Daoy (cell line): Measurements from ENCODE around the gene PPM1M. TPM values are rescaled to one million over a fixed set of nuclear protein-coding genes. Genes with fewer than 3 reads are reported as not detected.

Experiments used
- DNase-seq: peaks from one replicate; pipeline ENCODE4 v3.0.0-alpha.2; 2015; ENCODE audit warnings: low read depth
- total RNA-seq: library from RNA; depleted of rRNA; stranded (reverse); fragments of >200 nt; shearing (Covaris generic); gene quantifications from 2 replicates; pipeline ENCODE4 v1.2.3, GENCODE V29; 2014; rRNA removed

PPM1M gene, protein sequence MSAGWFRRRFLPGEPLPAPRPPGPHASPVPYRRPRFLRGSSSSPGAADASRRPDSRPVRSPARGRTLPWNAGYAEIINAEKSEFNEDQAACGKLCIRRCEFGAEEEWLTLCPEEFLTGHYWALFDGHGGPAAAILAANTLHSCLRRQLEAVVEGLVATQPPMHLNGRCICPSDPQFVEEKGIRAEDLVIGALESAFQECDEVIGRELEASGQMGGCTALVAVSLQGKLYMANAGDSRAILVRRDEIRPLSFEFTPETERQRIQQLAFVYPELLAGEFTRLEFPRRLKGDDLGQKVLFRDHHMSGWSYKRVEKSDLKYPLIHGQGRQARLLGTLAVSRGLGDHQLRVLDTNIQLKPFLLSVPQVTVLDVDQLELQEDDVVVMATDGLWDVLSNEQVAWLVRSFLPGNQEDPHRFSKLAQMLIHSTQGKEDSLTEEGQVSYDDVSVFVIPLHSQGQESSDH
- total RNA-seq: 2.3 and 6.6 TPM in 2 replicates

DNA sequence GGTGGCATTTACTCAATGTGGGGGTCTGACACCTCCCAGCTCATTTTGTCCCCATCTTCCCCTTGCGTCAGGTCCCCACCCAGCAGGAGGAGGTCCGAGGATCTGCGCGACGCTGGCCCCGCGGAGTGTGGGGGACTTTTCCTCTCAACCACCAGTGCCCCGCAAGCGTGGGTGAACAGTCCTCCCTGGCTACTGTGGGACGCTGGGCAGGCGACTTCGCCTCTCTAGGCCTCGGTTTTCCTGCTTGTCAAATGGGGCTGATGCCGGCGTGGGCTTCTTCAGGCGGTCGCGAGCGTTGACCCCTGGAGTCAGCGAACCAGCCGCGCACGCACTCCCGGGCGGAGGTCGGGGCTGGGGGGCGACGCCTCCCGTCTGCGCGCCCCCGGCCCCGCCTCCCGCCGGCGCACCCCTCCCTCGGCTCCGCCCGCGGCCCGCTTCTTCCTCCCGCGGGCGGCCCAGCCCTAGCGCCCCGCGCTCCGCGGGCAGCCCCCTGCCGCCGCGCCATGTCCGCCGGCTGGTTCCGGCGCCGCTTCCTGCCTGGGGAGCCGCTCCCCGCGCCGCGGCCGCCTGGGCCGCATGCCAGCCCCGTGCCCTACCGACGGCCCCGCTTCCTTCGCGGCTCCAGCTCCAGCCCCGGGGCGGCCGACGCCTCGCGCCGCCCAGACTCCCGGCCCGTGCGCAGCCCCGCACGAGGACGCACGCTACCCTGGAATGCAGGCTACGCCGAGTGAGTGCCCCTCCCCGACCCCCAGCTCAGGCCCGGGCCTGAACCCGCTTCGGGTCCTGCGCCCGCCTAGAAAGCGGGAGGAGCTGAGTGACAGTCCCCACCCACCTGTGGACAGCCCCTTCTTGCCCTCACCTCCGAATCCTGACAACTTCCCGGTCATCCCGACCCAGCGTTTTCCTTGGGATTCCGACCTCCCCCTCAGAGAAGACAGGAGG is at the start of gene PPM1M:
PPM1M (plus strand) TSS at position 438 of the 942 bp plus-strand sequence; CDS start at position 504, 66 bp downstream.
- DNase-seq: peak; percentile 60

DNA sequence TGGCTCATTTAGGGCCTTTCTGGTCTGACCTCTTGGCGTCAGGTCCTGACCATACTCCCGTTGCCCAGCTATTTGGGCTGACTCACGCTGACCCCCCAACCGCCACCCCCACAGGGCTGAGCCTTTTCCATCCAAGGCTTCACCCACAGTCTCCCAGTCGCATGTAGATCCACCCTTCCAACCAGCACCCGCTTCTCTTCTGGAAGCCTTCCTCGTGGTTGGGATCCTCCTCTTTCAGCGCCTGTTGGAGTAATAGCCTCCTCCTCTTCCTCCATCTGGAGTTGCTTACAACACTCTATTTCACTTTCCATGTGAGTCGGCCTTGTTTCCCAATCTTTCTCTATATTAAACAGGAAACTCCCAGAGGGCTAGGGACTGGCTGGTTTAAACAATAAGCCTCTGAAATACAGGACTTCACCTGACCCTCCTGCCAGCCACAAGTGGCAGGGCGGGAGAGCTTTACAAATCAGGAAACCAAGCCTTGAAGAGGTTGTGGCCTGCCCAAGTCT is 49.7 kb upstream of the PPM1M start:
- no peak for DNase-seq

DNA sequence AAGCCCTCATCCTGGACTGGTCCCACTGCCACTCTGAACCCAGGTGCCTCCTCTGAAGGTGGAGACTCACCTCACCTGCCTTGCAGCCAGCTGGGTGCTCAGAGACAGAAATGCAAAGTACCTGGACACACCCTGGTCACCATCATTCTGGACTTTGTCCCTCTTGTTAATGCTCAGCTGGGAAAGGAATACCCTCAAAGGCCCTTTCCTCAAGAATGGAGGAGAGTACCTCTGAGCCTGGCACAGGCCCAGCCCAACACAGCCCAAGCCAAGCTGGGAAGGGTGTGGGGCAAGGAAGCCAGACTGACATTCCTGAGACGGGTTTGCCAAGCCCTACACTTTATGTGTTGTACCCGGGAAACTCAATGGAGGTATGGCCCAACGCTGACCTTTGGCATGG is 48.6 kb upstream of the PPM1M start:
- DNase-seq: no peak

DNA sequence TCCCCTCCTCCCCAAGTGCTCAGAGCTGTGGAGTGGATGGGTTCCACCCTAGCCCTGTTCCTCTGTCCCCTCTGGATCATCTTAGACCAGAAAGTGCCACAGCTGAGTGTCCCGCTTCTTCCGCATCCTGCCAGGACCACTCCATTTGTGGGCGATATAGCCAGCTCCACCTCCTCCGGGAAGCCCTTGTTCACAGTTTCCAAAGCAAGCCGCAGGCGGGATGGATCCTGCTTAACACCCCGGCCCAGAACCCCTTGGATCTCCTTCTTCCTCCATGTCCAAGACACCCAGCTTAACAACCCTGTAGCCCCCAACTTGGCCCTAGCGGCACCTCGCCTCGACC is 48.1 kb upstream of the PPM1M start:
- DNase-seq: no peak

DNA sequence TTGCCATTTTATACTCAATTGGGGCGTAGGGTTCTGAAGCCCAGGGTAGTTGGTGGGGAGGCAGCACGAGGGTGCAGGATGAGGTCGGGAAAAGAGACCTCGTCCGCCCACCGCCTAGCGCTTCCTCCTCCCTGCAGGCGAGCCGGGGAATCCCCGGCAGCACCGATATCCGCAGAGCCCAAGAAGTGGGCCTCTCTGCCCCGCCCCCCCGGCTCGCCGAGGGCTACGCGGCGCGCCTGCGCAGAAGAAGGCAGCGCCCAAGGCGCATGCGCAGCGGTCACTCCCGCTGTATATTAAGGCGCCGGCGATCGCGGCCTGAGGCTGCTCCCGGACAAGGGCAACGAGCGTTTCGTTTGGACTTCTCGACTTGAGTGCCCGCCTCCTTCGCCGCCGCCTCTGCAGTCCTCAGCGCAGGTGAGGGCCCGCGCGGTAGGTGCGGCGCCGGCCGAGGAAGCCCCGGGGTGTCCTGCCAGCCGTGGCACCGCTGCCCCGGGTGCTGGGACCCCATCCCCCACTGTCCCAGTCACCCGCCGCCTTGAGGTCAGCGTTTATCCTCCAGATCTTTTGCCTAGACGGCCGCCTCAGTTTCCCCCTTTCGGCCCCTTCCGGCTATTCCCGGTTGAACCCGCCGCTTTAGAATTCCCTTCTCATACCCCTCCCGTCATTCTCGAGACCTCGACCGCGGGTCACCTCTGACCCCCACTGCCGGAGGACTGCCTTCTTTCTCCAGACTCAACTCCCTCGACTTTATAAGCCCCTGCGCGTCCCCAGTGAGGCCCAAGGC is 47.5 kb upstream of the PPM1M start, which contains the start of gene ALAS1:
ALAS1 (plus strand) TSS at position 319 of the 784 bp plus-strand sequence. CDS start 1,082 bp downstream, outside the sequence.
- DNase-seq: peak; percentile 91

DNA sequence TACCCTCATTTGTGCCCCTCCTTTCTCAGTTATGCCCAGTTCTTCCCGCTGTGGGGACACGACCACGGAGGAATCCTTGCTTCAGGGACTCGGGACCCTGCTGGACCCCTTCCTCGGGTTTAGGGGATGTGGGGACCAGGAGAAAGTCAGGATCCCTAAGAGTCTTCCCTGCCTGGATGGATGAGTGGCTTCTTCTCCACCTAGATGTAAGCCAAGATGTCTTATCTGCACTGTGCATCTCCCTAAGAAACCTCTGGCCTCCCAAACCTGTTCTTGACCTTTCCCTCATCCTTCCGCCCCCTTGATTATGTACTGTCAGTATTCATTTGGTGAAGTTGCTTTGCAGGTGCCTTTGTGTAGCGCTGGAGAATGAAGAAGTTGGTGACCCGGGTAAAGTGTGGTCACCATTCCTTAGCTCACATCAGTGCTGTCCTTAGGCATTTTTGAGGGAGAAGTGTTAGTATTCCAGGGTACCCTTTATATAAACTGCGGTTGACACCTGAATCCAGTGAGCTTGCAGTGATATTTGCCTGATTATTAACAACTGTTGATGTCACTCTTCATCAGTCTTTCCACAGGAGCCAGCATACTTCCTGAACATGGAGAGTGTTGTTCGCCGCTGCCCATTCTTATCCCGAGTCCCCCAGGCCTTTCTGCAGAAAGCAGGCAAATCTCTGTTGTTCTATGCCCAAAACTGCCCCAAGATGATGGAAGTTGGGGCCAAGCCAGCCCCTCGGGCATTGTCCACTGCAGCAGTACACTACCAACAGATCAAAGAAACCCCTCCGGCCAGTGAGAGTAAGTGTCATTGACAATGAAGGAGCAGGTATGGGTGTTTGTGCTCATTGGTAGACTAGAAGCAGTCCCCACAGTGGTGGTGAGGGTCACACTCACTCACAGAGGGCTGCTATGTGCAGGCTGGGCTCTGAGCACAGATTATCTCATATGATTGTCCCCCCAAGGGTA is 46.6 kb upstream of the PPM1M start:
- DNase-seq: no peak

DNA sequence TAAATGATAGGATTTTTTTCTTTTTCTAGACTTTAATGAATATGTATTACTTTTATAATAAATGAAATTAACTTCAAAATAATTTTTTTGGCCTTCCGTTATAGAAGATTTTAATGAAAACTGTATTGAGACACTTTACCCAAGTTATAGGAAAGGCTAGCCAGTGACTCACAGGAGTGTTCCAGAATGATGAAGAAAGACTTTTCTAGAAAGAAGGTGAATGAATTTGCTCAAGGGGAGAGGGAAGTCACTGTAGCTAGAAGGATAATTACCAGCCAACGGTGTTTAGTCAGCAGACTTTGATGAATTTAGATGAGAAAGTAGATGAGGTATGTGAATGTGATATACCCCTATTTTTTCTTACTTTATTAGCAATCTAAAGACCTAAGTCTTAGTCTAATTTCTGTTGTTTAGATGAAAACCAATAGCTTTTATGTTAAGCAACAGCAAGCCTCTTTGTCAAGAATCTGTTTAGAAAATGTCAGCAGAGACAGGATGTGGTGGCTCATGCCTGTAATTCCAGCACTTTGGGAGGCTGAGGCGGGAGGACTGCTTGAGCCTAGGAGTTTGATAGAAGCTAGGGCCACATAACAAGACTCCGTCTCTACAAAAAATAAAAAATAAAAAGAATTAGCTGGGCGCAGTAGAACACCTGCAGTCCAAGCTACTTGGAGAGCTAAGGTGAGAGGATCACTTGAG is 44.4 kb upstream of the PPM1M start:
- no peak for DNase-seq

DNA sequence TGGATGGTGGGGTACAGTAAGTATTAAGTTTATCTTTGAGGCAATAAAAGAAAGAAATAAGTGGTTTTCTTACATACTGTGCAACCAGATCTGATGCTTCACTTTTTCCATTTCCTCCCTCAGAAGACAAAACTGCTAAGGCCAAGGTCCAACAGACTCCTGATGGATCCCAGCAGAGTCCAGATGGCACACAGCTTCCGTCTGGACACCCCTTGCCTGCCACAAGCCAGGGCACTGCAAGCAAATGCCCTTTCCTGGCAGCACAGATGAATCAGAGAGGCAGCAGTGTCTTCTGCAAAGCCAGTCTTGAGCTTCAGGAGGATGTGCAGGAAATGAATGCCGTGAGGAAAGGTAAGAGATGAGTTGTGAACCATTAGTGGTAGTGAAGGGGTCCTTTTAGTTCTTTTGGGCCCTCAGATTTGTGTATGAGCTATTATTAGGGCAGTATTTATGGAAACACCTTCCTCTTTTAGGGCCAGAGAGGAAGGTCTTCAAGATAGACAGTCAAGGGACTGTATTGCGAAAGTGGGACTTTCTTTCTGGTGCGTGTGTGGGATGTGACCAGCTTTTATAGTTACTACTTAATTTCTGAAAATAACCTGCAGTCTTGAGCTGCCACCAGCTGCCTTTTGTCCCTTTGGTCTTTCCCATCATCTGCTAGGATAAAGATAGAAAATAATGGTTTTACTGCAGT is 43.0 kb upstream of the PPM1M start:
- DNase-seq: no peak

DNA sequence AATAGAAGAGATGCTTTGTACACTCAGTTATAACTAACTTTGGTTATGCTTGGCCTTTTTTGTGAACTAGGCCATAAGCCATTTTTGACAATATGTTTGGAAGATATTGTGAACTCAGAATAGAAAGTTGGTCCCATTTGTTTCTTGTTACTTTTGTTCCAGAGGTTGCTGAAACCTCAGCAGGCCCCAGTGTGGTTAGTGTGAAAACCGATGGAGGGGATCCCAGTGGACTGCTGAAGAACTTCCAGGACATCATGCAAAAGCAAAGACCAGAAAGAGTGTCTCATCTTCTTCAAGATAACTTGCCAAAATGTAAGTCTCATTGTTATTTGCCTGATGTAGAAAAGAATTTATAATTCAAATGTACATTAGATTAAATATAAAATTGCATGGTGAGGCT is 41.9 kb upstream of the PPM1M start:
- no peak for DNase-seq

DNA sequence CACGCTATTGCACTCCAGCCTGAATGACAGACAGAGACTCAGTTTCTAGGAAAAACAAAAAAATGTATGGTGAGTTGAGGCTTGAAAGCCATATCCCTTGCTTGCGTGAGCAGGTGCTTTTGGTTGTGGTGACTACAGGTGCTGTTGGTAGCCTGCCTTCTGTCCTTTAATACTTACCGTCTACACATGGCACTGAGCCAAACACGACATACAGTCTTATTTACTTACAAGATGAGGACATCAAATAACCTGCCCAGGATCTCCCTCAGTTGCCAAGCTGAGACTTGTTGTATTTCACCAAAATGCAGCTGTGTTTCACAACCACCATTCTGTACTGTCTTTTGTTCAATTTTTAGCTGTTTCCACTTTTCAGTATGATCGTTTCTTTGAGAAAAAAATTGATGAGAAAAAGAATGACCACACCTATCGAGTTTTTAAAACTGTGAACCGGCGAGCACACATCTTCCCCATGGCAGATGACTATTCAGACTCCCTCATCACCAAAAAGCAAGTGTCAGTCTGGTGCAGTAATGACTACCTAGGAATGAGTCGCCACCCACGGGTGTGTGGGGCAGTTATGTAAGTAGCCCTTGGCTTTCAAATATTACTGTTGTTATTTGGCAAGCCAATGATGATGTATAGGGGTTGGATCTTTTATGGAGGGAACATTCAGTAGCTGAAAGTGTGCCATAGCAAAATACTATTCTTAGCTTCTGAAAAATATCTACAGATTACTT is 41.1 kb upstream of the PPM1M start:
- no peak for DNase-seq

DNA sequence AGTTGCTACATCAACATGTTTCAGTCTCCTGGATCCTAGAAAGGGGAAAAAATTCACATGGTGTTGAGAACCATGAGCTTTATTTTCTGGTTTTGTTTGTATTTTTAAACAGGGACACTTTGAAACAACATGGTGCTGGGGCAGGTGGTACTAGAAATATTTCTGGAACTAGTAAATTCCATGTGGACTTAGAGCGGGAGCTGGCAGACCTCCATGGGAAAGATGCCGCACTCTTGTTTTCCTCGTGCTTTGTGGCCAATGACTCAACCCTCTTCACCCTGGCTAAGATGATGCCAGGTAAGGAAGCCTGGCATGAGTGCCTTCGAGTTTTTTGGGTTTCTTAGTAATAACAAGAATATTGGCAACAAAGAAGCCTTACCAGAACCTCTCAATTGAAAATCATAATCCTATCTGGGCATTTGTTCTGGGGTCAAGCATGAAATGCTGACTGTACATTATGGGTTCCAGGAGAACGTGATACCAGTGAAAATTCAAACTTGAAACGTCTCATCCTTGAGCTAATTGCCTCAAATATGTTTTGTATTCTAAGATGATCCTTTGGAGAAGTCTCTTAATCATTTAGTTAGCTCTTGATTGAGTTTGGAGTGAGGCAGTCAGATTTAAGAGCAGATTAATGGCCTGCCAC is 39.7 kb upstream of the PPM1M start:
- peak; percentile 43 for DNase-seq

DNA sequence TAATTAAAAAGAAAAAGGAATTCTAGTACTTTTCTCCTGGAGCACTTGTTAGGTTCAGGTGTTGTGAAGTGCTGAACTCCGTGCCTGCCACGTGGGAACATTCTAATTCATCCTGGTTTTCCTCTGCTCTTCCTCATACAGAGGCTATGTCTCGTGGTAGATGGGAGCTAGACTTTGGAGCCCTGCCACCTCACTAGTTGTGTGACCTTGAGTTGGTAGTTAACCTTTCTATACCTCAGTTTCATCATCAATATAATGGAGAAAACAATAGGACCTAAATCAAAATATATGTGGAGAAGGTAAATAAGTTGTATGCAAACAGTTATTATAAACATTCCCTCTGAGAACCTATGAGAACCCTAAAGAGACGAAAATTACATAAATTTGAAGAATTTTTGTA is 37.0 kb upstream of the PPM1M start:
- no peak for DNase-seq

DNA sequence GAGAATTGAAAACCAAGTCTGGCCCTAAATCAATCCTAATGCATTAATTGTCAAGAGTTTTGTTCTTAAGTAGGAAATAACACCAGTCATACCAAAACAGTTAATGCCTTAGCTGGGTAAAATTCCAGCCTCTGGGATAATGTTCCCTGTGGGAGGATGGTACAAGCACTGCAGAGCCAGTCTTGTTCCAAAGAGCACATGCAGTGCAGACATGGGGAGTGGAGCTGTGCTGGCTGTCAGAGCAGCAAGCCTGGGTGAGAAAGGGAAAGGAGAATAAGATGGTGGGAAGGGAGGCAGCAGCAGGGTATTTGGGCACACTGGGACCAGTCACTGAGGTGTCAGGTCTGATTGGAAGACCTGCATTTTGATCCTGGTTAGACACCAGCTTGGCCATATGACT is 35.5 kb upstream of the PPM1M start:
- DNase-seq: no peak

DNA sequence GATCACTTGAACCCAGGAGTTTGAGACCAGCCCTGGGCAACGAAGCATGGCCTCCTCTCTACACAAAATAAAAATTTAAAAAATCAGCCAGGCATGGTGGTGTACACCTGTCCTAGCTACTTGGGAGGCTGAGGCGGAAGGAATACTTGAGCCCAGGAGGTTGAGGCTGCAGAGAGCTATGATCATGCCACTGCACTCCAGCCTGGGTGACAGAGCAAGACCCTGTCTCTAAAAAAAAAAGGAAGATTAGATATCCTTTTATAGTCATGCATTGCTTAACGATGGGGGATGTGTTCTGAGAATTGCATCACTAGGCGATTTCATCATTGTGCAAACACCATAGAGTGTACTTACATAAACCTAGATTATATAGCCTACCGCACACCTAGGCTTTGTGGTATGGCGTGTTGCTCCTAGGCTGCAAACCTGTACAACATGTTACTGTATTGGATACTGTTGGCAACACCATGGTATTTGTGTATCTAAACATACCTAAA is 35.0 kb upstream of the PPM1M start:
- DNase-seq: no peak

DNA sequence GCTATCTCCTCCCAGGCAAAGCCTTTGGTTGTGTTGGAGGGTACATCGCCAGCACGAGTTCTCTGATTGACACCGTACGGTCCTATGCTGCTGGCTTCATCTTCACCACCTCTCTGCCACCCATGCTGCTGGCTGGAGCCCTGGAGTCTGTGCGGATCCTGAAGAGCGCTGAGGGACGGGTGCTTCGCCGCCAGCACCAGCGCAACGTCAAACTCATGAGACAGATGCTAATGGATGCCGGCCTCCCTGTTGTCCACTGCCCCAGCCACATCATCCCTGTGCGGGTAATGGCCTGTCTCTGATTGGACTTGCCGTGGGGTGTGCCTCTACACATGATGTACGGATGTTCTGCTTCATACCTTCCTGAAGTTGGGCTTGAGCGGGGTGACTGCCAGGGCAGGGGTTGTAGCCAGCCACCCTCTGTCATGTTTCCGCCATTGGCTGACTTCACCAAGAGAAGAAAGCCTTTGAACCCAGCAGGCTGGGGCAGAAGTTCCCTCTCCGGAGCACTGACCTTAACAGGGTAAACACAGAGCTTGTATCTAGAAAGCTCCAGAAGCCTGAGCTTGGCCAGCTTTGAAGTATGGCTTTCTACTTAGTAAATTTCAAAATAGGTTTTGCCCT is 34.2 kb upstream of the PPM1M start:
- DNase-seq: no peak

DNA sequence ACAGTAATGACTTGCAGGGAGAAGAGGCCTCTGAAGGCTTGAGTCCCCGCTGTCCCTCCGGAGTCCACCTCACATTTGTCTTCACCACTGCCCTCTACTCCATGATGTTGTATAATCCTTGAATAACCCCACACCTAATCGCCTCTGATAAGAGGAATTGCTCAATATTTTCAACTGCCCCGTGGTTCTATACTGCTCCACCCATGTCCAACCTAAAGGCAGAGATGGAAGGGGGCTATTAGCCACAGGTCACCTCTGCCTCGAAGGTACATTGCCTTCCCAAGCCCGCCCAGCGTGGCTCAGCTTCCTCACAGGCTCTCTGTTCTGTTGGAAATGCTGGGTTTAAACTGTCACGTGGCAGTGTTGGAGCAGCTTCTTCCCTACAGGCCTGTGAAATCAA is 32.6 kb upstream of the PPM1M start:
- DNase-seq: no peak

DNA sequence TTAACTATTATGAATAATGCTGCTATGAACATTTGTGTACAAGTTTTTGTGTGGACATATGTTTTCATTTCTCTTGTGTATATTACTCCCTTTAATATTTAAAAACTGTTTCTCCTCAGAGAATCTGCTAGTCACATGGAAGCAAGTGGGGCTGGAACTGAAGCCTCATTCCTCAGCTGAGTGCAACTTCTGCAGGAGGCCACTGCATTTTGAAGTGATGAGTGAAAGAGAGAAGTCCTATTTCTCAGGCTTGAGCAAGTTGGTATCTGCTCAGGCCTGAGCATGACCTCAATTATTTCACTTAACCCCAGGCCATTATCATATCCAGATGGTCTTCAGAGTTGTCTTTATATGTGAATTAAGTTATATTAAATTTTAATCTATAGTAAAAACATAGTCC is 31.7 kb upstream of the PPM1M start:
- DNase-seq: no peak
